Measurements from ENCODE around the gene CFC1B.
"Not testable (repeated sequence)": the region's sequence is repeated elsewhere in the genome, so short reads cannot be mapped to it uniquely, and the experiment has no call there.

Gene CFC1B

GRCh38 chr2:130520992-130521391, at the start of gene CFC1B:
CFC1B (plus strand) TSS chr2:130521222; CDS start chr2:130521485, 263 bp downstream.
- DNase-seq (ENCODE audit: low read depth) = not testable (repeated sequence)

GRCh38 chr2:130491073-130491472, 29.9 kb upstream of the CFC1B start:
- DNase-seq (ENCODE audit: low read depth) = not testable (repeated sequence)

DNA sequence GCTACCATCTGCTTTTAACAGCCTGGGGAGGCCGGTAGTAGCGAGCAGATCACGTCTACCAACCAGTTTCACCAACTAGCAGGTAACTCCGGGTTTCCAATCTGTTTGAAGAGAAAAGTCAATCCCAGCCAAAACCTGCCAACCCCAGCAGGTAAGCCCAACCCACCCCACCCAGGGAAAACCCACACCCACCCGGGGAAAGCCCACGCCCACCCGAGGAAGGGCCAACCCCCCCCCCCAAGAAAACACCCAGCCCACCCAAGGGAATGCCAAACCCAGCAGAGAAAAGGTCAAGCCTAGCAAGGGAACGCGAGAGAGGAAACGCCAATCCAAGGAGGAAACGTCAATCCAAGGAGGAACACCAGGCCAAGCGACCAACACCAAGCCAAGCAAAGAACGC, 11.8 kb upstream of the CFC1B start, which contains the start of gene POTEI:
Gene POTEI (minus strand): TSS at position 101 of the 400 bp plus-strand sequence. CDS start 93 bp downstream, at position 8.
- not testable (repeated sequence) for DNase-seq (ENCODE audit: low read depth)

- DNase-seq (ENCODE audit: low read depth) = not testable (repeated sequence)
Measured at GRCh38 chr2:130510807-130511746, 9.9 kb upstream of the CFC1B start.

GRCh38 chr2:130511747-130512451, 9.1 kb upstream of the CFC1B start:
- not testable (repeated sequence) for DNase-seq (ENCODE audit: low read depth)

DNA sequence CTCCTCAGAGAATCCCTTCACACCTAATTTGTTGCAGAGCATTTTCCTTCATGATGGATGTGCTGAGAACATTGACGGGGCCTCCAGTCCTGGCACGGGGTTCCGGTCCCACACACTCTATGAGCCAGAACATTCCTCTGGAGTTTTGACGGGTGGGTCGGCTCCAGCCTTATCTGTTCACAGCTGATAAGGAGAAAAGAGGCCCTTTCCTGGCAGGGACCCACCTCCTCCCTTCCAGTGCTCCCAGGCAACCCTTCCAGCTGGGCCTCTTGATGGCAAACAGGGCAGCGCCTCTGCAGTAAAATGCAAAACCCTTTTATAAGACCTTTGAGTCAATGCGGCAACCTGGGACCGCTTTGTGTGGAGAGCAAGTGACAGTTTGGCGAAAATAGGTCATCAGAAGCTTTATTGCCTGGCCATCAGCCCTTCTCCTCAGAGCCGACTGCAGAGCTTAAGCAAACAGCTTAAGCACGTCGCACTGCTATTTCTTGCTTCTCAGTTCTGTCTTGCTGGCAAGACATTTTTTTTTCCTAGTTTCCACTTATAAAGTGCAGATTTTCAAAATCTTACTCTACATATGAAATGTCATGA, 2.4 kb upstream of the CFC1B start:
- DNase-seq (ENCODE audit: low read depth) = not testable (repeated sequence)

GRCh38 chr2:130522390-130522789, 1.4 kb downstream of the CFC1B start:
- DNase-seq (ENCODE audit: low read depth) = not testable (repeated sequence)

DNA sequence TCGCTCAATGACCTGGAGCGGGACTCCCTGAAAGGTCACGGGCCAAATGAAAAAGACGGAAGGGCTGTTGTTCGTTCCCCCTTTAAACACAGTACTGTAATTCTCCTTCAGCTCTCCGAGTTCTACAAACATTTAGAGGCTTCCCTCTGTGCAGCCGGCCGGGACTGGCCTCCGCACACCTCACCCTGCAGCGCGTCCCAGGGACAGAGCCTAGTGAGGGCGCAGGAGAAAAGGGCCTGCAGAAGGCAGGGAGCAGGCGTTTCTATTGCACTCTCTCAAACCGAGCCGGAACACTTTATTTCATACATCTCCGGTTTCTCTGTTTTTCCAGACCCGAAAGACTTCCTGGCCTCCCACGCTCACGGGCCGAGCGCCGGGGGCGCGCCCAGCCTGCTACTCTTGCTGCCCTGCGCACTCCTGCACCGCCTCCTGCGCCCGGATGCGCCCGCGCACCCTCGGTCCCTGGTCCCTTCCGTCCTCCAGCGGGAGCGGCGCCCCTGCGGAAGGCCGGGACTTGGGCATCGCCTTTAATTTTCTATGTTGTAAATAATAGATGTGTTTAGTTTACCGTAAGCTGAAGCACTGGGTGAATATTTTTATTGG, 6.4 kb downstream of the CFC1B start:
- DNase-seq (ENCODE audit: low read depth) = not testable (repeated sequence)

GRCh38 chr2:130529545-130529944, 8.5 kb downstream of the CFC1B start:
- DNase-seq (ENCODE audit: low read depth) = not testable (repeated sequence)

DNA sequence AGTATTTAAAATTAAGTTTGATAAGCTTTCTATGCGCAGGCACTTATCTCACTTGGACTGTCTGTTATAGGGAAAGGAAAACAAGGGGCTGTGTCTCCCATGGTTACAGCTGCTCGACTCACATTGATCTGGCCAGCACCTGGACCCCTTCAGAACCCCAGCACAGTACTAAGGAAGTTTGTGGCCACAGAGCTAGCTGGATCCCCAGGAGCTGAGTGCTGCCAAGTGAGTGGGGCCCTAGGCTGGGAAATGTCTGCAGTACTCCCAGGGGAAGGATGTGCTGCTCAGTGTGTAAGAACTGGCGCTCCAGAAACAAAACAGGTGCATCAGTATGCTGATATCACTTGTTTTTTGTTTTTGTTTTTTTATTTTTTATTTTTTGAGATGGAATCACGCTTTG, 9.2 kb downstream of the CFC1B start:
- DNase-seq (ENCODE audit: low read depth) = not testable (repeated sequence)

DNA sequence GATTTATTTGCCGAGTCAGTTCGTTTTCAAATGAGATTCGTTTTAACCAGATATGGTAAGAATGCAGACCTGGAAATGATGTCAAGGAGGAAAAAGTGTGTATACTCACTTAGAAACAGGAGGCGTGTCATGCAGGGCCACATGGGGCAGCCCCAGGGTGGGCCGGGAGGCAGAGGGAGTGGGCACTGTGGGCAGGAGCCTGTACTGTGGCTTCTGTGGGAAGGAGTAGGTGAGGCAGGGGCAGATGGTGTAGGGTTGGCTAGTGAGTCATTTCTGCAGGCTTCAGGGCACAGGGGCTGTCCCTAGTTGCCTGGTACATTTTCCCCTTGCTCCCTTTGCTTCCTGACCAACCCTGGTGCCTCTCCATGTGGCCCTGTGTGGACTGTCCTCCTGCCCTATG, 10.2 kb downstream of the CFC1B start:
- not testable (repeated sequence) for DNase-seq (ENCODE audit: low read depth)

GRCh38 chr2:130531672-130532071, 10.7 kb downstream of the CFC1B start:
- not testable (repeated sequence) for DNase-seq (ENCODE audit: low read depth)

GRCh38 chr2:130536654-130537053, 15.6 kb downstream of the CFC1B start:
- DNase-seq (ENCODE audit: low read depth) = not testable (repeated sequence)

DNA sequence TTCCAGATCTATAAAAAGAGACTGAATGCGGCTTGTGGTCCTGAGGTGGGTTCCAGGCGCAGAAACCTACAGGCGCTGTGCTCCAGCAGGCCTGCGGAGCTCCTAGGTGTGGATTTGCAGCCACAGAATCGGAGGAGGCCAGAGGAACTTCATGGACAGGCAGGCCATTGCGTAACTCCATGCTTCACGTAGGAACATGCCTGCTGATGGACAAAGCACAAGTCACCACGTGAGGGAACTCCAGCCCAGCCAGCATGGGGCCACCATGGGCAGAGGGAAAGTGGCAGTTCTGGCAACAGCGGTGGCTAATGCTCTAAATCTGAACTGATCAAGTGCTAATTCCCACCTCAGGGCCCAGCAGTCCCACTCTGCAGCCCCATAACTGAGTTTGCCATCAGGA, 17.2 kb downstream of the CFC1B start:
- DNase-seq (ENCODE audit: low read depth) = not testable (repeated sequence)

- DNase-seq (ENCODE audit: low read depth) = not testable (repeated sequence)
Measured at GRCh38 chr2:130542789-130543188, 21.8 kb downstream of the CFC1B start.

DNA sequence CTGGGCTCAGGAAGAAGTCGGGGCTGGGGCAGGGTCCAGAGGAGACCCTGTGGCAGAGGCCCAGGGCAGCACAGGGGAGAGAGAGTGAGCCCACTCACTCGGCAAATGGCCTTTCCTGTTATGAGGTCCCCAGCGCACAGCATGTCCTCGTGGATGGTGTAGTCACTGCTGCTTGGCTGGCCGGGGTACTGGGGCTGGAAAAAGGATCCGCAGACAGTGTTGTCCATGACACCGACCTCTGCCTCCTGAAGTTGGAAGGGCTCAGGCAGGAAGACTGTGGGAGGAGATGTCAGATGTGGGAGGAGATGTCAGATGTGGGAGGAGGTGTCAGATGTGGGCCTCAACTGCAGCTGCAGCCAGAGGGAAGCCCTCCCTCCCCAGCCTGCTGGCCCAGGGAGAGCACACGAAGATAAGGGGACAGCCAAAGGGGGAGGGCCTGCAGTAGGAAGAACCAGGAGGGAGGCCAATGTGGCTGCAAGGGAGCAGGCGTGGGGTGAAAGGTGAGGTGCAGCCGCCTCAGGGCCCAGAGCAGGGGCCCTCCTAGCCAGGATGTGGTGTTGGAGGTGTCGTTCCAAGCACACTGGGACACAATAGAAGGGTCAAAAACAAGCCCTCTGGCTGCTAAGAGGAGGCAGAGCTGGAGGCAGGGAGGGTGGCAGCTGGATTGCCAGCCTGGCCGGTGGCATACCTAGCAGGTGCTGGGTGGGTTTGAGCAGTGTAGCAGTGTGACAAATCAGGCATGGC, 22.9 kb downstream of the CFC1B start:
- not testable (repeated sequence) for DNase-seq (ENCODE audit: low read depth)

DNA sequence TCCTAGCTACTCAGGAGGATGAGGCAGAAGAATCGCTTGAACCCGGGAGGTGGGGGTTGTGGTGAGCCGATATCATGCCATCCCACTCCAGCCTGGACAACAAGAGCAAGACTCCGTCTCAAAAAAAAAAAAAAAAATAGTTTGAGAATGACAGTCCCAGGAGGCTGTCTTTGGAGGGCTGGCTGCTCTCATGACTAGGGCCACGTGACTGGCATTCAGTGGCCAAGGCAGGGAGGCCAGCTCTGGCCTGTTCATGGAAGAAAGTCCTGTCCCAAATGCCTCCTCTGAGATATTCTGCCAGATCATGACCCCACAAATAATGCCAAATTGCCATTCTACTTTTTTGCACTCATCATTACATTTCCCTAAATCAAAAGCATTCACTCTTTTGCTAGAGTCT, 24.0 kb downstream of the CFC1B start:
- DNase-seq (ENCODE audit: low read depth) = not testable (repeated sequence)

DNA sequence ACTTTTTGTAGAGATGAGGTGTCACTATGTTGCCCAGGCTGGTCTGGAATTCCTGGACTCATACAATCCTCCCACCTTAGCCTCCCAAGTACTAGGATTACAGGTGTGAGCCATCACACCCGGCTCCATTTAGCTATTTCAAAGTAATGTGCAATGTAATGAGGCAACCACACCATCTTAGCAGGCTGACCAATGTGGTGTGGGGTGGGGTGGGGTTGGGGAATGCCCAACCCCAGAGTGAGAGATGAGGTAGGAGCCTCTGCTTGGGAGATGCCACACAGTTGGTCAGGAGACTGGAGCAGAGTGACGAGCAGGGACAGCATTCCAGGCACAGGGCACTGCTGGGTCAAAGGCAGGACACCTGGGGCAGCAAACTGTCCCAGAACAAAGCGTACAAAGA, 27.4 kb downstream of the CFC1B start:
- DNase-seq (ENCODE audit: low read depth) = not testable (repeated sequence)

GRCh38 chr2:130549475-130549874, 28.5 kb downstream of the CFC1B start:
- not testable (repeated sequence) for DNase-seq (ENCODE audit: low read depth)

DNA sequence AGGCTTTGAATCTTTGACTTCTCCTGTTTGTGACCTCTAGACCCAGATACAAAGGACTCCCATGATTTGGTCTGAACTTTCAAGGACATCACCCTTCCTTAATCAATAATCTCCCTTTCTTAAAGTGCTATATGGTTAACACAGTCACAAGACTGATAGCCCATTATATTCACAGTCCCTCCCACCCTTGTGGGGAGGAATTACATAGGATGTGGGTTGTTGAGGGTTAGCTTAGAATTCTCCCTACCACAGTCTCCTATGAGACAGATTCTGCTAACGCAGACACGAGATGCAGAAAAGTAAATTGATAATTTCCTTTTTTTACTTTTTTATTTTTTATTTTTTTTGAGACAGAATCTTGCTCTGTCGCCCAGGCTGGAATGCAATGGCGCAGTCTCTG, 33.2 kb downstream of the CFC1B start:
- DNase-seq (ENCODE audit: low read depth) = not testable (repeated sequence)

GRCh38 chr2:130556441-130556840, 35.4 kb downstream of the CFC1B start:
- DNase-seq (ENCODE audit: low read depth) = not testable (repeated sequence)

Measured in stimulated activated CD8-positive, alpha-beta memory T cell treated with anti-CD3 and anti-CD28 coated beads, Interleukin-15, amount 100 ng/mL, for 1 hour (primary cell).